CD4-positive, alpha-beta memory T cell (primary cell): ENCODE measurements around the gene ZSCAN22. TPM values are rescaled to one million over a fixed set of nuclear protein-coding genes. Genes with fewer than 3 reads are reported as not detected.

Experiments used
- CTCF ChIA-PET: fragments of 350-600 bp; sonication (Branson Sonifier 250); formaldehyde crosslinking; loops from one replicate; lab custom pipeline; 2021; ENCODE audit warnings: inconsistent platforms; ENCODE audit not compliant: partially characterized antibody; lab: Charles Lee
- POLR2A ChIA-PET: fragments of 350-600 bp; sonication (Branson Sonifier 250); formaldehyde crosslinking; loops from one replicate; lab custom pipeline; 2021; ENCODE audit not compliant: partially characterized antibody; lab: Charles Lee
- DNase-seq, 5 donors: peaks; one replicate each; pipeline versions ENCODE4 v3.0.0 to v3.0.0-alpha.2; 2020 to 2022; ENCODE audit warnings: mixed read lengths in 1 of 5
- H3K27ac ChIP-seq: one replicate; pipeline ENCODE4 v1.7.0; 2013; ENCODE audit warnings: low read depth, low read length
- H3K27me3 ChIP-seq: 2 replicates; pipeline ENCODE4 v1.7.0; 2013; ENCODE audit warnings: mild to moderate bottlenecking, low read length, moderate library complexity; ENCODE audit not compliant: insufficient read depth
- H3K36me3 ChIP-seq: 2 replicates; pipeline ENCODE4 v1.7.0; 2013; ENCODE audit warnings: mild to moderate bottlenecking, low read length, moderate library complexity; ENCODE audit not compliant: insufficient read depth
- H3K4me1 ChIP-seq: 2 replicates; pipeline ENCODE4 v1.7.0; 2013; ENCODE audit warnings: mild to moderate bottlenecking, low read length, moderate library complexity; ENCODE audit not compliant: insufficient read depth
- H3K4me3 ChIP-seq, 2 donors: one replicate each; pipeline ENCODE4 v1.7.0; 2013; ENCODE audit warnings: low read length in 2 of 2, mild to moderate bottlenecking in 1 of 2
- H3K9me3 ChIP-seq, 2 donors: one replicate each; pipeline ENCODE4 v1.7.0; 2013; ENCODE audit warnings: low read length in 2 of 2, control low read depth in 1 of 2; ENCODE audit not compliant: control insufficient read depth in 1 of 2
- H3K27ac Mint-ChIP-seq, 7 donors: one replicate each; pipeline ENCODE4 v1.8.0; 2020 to 2021; ENCODE audit warnings: mixed read lengths in 7 of 7, mild to moderate bottlenecking in 6 of 7, inconsistent platforms in 3 of 7, moderate library complexity in 3 of 7
- H3K27me3 Mint-ChIP-seq, 2 donors: one replicate each; pipeline ENCODE4 v1.8.0; 2020 to 2021; ENCODE audit warnings: mixed read lengths in 2 of 2
- H3K36me3 Mint-ChIP-seq, 2 donors: one replicate each; pipeline ENCODE4 v1.8.0; 2020 to 2021; ENCODE audit warnings: mixed read lengths in 2 of 2, inconsistent platforms in 1 of 2, mild to moderate bottlenecking in 1 of 2
- H3K4me1 Mint-ChIP-seq, 4 donors: one replicate each; pipeline ENCODE4 v1.8.0; 2020 to 2021; ENCODE audit warnings: mixed read lengths in 4 of 4, mild to moderate bottlenecking in 1 of 4
- H3K4me3 Mint-ChIP-seq, 8 donors: one replicate each; pipeline ENCODE4 v1.8.0; 2020 to 2021; ENCODE audit warnings: mixed read lengths in 8 of 8, mild to moderate bottlenecking in 7 of 8, moderate library complexity in 6 of 8, inconsistent platforms in 3 of 8
- H3K9me3 Mint-ChIP-seq, 8 donors: one replicate each; pipeline ENCODE4 v1.8.0; 2020 to 2021; ENCODE audit warnings: mixed read lengths in 8 of 8, mild to moderate bottlenecking in 5 of 8, inconsistent platforms in 3 of 8, moderate library complexity in 1 of 8
- intact Hi-C: fragments of 100-400 bp; cut with micrococcal nuclease; formaldehyde crosslinking; loops from one replicate; pipeline ENCODE4 v1.15.1; 2023
- microRNA-seq: library from miRNA; unstranded; fragments of <30 nt; microRNA quantifications from one replicate; pipeline ENCODE4 v1.2.0, GENCODE V29; 2021; ENCODE audit warnings: borderline replicate concordance, borderline number of aligned reads, borderline microRNAs expressed, mixed read lengths
- polyA plus RNA-seq, 2 donors: library from polyadenylated mRNA; unstranded; fragments of 300-500 nt; fragmentation: Illumina TruSeq; gene quantifications; one replicate each; pipeline ENCODE4 v1.2.3, GENCODE V29; 2021
- total RNA-seq, 2 experiments: library from RNA; stranded (reverse); gene quantifications; one replicate each; pipeline ENCODE4 v1.2.3, GENCODE V29; 2021

ZSCAN22 gene
- total and polyA plus RNA-seq, 4 experiments from 2014 or later, result 0.36 to 5.3 (median 4.2) TPM

DNA sequence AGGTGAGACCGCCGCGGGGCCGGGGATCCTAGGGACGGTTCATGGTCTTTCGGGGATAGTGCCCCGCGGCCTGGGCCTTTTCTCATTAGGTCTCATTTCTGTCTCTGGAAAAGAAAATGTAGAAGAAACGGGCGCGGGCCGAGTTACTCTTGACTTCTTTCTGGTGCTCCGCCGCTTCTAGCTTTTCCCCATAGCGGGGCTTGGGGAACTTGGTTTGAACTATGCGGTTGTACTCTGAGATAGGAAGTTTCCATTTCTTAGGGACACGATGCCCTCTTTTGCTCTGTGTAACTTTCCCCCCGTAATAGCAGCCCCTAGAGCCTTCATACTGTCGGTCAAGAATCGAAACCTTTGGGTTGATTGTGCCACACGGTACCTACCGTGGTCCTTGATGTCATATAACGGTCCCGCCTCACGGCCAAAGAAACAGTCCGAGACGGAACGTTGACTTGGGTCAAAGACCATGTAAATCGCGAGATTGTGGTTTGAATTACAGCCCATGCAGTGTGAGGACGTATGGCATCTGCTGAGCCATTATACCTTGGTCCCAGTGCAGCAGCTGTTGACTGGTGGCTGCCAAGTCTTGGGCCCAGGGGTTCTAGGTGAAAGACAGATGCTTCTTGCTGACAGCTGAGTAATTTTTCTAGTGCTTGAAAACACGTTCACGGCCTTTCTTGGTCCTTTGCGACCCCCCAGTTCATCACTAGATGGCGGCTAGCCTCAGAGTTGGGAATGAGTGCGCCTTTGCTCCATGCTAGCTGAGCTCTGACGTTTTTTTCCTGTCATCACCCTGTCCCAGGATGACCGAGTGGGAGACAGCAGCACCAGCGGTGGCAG, 60.8 kb downstream of the ZSCAN22 start:
- Histone ChIP-seq H3K9me3 (no peaks in the 10 kb centered on the region), H3K27me3 (no peaks in the 10 kb centered on the region), H3K36me3 (peaks cover 24% of the 10 kb centered on the region), H3K4me1 (peaks cover 34% of the 10 kb centered on the region), H3K4me3 (peak overlapping the region; percentile 44 to 56), H3K27ac (peak overlapping the region; percentile 89)
- ChIA-PET CTCF (no interaction called here), POLR2A (interaction anchor here (1.0 to 3.2 kb wide), 13 partner anchors 13 to 538 kb away, joined by 3 to 30 read pairs (median 5); partner anchors contain the start of genes ZBTB45, ZNF274, ZNF324B and ZNF446)
- Mint-ChIP-seq H3K27me3 (no peaks in the 10 kb centered on the region), H3K9me3 (peaks cover 0 to 2% (median 0%) of the 10 kb centered on the region in 8 donors), H3K4me1 (peaks cover 22 to 54% (median 35%) of the 10 kb centered on the region in 4 donors), H3K36me3 (peaks cover 17 to 39% of the 10 kb centered on the region in 2 donors), H3K4me3 (peak overlapping the region; percentile 93 to 99 (median 96)), H3K27ac (peak overlapping the region; percentile 96 to 99 (median 98))
- intact Hi-C loops, result loop anchor here (1.0 to 10.0 kb wide), 7 partner anchors 14 to 163 kb away; partner anchors contain the start of genes ERVK3-1, ZNF132, ZNF544 and ZNF584
- DNase-seq, result no peak

DNA sequence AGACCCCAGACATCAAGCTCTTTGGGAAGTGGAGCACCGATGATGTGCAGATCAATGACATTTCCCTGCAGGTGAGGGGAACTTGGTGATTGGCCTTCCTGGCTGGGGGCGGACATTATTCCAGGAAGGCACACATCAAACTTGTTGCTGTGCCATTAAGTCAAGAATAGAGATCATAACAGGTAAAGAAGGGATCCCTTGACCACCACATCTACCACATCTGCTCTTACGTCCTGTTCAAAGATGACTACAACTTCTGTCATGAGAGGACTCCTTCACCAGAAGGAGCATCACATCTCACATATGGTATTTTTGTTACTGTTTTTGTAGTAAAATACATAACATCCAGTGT, 61.4 kb downstream of the ZSCAN22 start:
- Histone ChIP-seq H3K4me3 (peak overlapping the region; percentile 44 to 56), H3K36me3 (peaks cover 30% of the 10 kb centered on the region), H3K27me3 (no peaks in the 10 kb centered on the region), H3K9me3 (no peaks in the 10 kb centered on the region), H3K4me1 (peaks cover 34% of the 10 kb centered on the region), H3K27ac (peak overlapping the region; percentile 89)
- Mint-ChIP-seq H3K4me1 (peaks cover 24 to 58% (median 37%) of the 10 kb centered on the region in 4 donors), H3K4me3 (peak overlapping the region; percentile 93 to 99 (median 96)), H3K9me3 (no peaks in the 10 kb centered on the region), H3K27ac (peak overlapping the region in 6 of 7 donors; percentile 96 to 99 (median 98)), H3K27me3 (no peaks in the 10 kb centered on the region), H3K36me3 (peaks cover 22 to 44% of the 10 kb centered on the region in 2 donors)
- intact Hi-C loops, result loop anchor here (10.0 kb wide), 1 partner anchor 163 kb away; the partner anchor contains the start of gene ZNF544
- POLR2A ChIA-PET, result interaction anchor here (1.1 to 3.2 kb wide), 5 partner anchors 13 to 205 kb away, joined by 3 to 30 read pairs (median 6); partner anchors contain the start of genes ZBTB45, ZNF274, ZNF324B and ZNF497
- no peak for DNase-seq
- CTCF ChIA-PET, result no interaction called here

Small RNA genes lying within 50 kb of the gene (microRNA-seq; reads per million reads assigned to microRNA genes)
- gene MIR4754 (not detected), gene MIR6806 (not detected)

Other genes starting within 250 kb of the ZSCAN22 start
- 10 to 100 TPM; 63.2 to 69.1 TPM for gene ZSCAN18, start 228.8 kb upstream of the ZSCAN22 start, total RNA-seq
- gene ZSCAN18, start 228.8 kb upstream of the ZSCAN22 start, polyA plus RNA-seq, result 10 to 100 TPM; 15.3 to 16.4 TPM
- gene ZNF329, start 176.2 kb upstream of the ZSCAN22 start, total RNA-seq, result 10 to 100 TPM; 14.2 to 17.4 TPM
- 1 to 10 TPM; 2.9 to 8.0 TPM for gene ZNF329, start 176.2 kb upstream of the ZSCAN22 start, polyA plus RNA-seq
- 10 to 100 TPM; 76.5 to 77.1 TPM for gene ZNF274, start 143.9 kb upstream of the ZSCAN22 start, total RNA-seq
- 10 to 100 TPM; 26.8 to 35.2 TPM for gene ZNF274, start 143.9 kb upstream of the ZSCAN22 start, polyA plus RNA-seq
- gene ZNF544, start 98.1 kb upstream of the ZSCAN22 start, total RNA-seq, result 10 to 100 TPM; 63.3 to 67.6 TPM
- 10 to 100 TPM; 13.7 to 23.0 TPM for gene ZNF544, start 98.1 kb upstream of the ZSCAN22 start, polyA plus RNA-seq
- gene ZNF8, start 48.0 kb upstream of the ZSCAN22 start, total RNA-seq, result 10 to 100 TPM in 1 of 2 experiments, 1 to 10 TPM in 1; 9.5 to 10.2 TPM
- under 1 TPM; 0.63 to 0.94 TPM for gene ZNF8, start 48.0 kb upstream of the ZSCAN22 start, polyA plus RNA-seq
- gene ERVK3-1, start 21.6 kb upstream of the ZSCAN22 start, total RNA-seq, result 10 to 100 TPM; 72.3 to 76.6 TPM
- gene ERVK3-1, start 21.6 kb upstream of the ZSCAN22 start, polyA plus RNA-seq, result 10 to 100 TPM; 59.3 to 73.9 TPM
- gene A1BG, start 26.5 kb downstream of the ZSCAN22 start, total RNA-seq, result 10 to 100 TPM; 15.8 to 19.0 TPM
- gene A1BG, start 26.5 kb downstream of the ZSCAN22 start, polyA plus RNA-seq, result 10 to 100 TPM; 44.7 to 47.9 TPM
- 1 to 10 TPM; 1.7 to 2.0 TPM for gene ZNF497, start 35.8 kb downstream of the ZSCAN22 start, total RNA-seq
- gene ZNF497, start 35.8 kb downstream of the ZSCAN22 start, polyA plus RNA-seq, result 1 to 10 TPM in 1 of 2 donors, under 1 TPM in 1; 0.46 to 1.2 TPM
- 1 to 10 TPM; 3.4 to 3.5 TPM for gene ZNF837, start 54.0 kb downstream of the ZSCAN22 start, total RNA-seq
- gene ZNF837, start 54.0 kb downstream of the ZSCAN22 start, polyA plus RNA-seq, result 1 to 10 TPM; 3.8 to 4.6 TPM
- gene RPS5, start 60.3 kb downstream of the ZSCAN22 start, total RNA-seq, result 1,000 to 10,000 TPM; 1,267 to 1,360 TPM
- 1,000 to 10,000 TPM; 1,172 to 1,304 TPM for gene RPS5, start 60.3 kb downstream of the ZSCAN22 start, polyA plus RNA-seq
- gene RNF225, start 68.7 kb downstream of the ZSCAN22 start, total RNA-seq, result under 1 TPM in 1 of 2 experiments, not detected in 1; 0.47 TPM
- not detected for gene RNF225, start 68.7 kb downstream of the ZSCAN22 start, polyA plus RNA-seq
- 10 to 100 TPM; 10.3 to 10.7 TPM for gene ZNF584, start 81.7 kb downstream of the ZSCAN22 start, total RNA-seq
- gene ZNF584, start 81.7 kb downstream of the ZSCAN22 start, polyA plus RNA-seq, result 1 to 10 TPM; 6.6 to 9.1 TPM
- gene ZNF132, start 113.2 kb downstream of the ZSCAN22 start, total RNA-seq, result 10 to 100 TPM in 1 of 2 experiments, 1 to 10 TPM in 1; 9.5 to 11.7 TPM
- gene ZNF132, start 113.2 kb downstream of the ZSCAN22 start, polyA plus RNA-seq, result 1 to 10 TPM in 1 of 2 donors, under 1 TPM in 1; 0.43 to 1.8 TPM
- 10 to 100 TPM; 13.1 to 13.7 TPM for gene ZNF324B, start 124.6 kb downstream of the ZSCAN22 start, total RNA-seq
- 1 to 10 TPM; 1.2 to 1.5 TPM for gene ZNF324B, start 124.6 kb downstream of the ZSCAN22 start, polyA plus RNA-seq
- 10 to 100 TPM; 27.6 TPM for gene ZNF324, start 140.1 kb downstream of the ZSCAN22 start, total RNA-seq
- gene ZNF324, start 140.1 kb downstream of the ZSCAN22 start, polyA plus RNA-seq, result 10 to 100 TPM in 1 of 2 donors, 1 to 10 TPM in 1; 5.6 to 17.0 TPM
- 10 to 100 TPM; 16.4 to 19.5 TPM for gene ZNF446, start 149.4 kb downstream of the ZSCAN22 start, total RNA-seq
- gene ZNF446, start 149.4 kb downstream of the ZSCAN22 start, polyA plus RNA-seq, result 1 to 10 TPM; 1.4 to 5.5 TPM
- gene SLC27A5, start 185.0 kb downstream of the ZSCAN22 start, total RNA-seq, result 10 to 100 TPM; 10.5 to 12.2 TPM
- 10 to 100 TPM; 16.1 to 23.6 TPM for gene SLC27A5, start 185.0 kb downstream of the ZSCAN22 start, polyA plus RNA-seq
- 10 to 100 TPM; 19.8 TPM for gene ZBTB45, start 192.8 kb downstream of the ZSCAN22 start, total RNA-seq
- 1 to 10 TPM; 1.9 to 6.2 TPM for gene ZBTB45, start 192.8 kb downstream of the ZSCAN22 start, polyA plus RNA-seq
- gene TRIM28, start 217.1 kb downstream of the ZSCAN22 start, total RNA-seq, result 100 to 1,000 TPM; 342 to 348 TPM
- 10 to 100 TPM; 19.4 to 70.9 TPM for gene TRIM28, start 217.1 kb downstream of the ZSCAN22 start, polyA plus RNA-seq
- gene CHMP2A, start 228.1 kb downstream of the ZSCAN22 start, total RNA-seq, result 10 to 100 TPM; 81.1 to 88.4 TPM
- gene CHMP2A, start 228.1 kb downstream of the ZSCAN22 start, polyA plus RNA-seq, result 100 to 1,000 TPM; 200 to 238 TPM
- gene UBE2M, start 231.6 kb downstream of the ZSCAN22 start, total RNA-seq, result 10 to 100 TPM; 55.1 to 58.3 TPM
- 10 to 100 TPM; 12.4 to 23.8 TPM for gene UBE2M, start 231.6 kb downstream of the ZSCAN22 start, polyA plus RNA-seq
- 10 to 100 TPM; 42.7 to 44.4 TPM for gene MZF1, start 246.3 kb downstream of the ZSCAN22 start, total RNA-seq
- 1 to 10 TPM; 5.2 to 8.9 TPM for gene MZF1, start 246.3 kb downstream of the ZSCAN22 start, polyA plus RNA-seq